Upper lobe of left lung (tissue), 6 donors: Measurements from ENCODE around the gene PCYT1A. TPM values are rescaled to one million over a fixed set of nuclear protein-coding genes. Genes with fewer than 3 reads are reported as not detected.

Source experiments
- ATAC-seq, 2 donors: fragments of 200-7000 bp; cut with Tn5 transposase; one replicate each; pipeline ENCODE4 v1.9.1; 2022; ENCODE audit warnings: mild to moderate bottlenecking in 2 of 2, moderate library complexity in 2 of 2; ENCODE audit not compliant: low FRiP score in 2 of 2
- DNase-seq, 2 donors: peaks; one replicate each; pipeline ENCODE4 v3.0.0-alpha.2; 2019 to 2020
- H3K27ac ChIP-seq, 4 donors: fragments of 200-600 bp; sonication (generic); one replicate each; pipeline ENCODE4 v1.5.1; 2016 to 2019
- H3K27me3 ChIP-seq, 4 donors: fragments of 200-600 bp; sonication (generic); one replicate each; pipeline ENCODE4 v1.5.1; 2017 to 2019
- H3K36me3 ChIP-seq, 4 donors: fragments of 200-600 bp; sonication (generic); one replicate each; pipeline ENCODE4 v1.5.1; 2016 to 2019
- H3K4me1 ChIP-seq, 4 donors: fragments of 200-600 bp; sonication (generic); one replicate each; pipeline ENCODE4 v1.5.1; 2018 to 2019
- H3K4me3 ChIP-seq, 4 donors: fragments of 200-600 bp; sonication (generic); one replicate each; pipeline ENCODE4 v1.5.1; 2017 to 2019; ENCODE audit warnings: mild to moderate bottlenecking in 2 of 4, moderate library complexity in 1 of 4
- H3K9me3 ChIP-seq, 4 donors: fragments of 200-600 bp; sonication (generic); one replicate each; pipeline ENCODE4 v1.5.1; 2018 to 2019
- CTCF ChIP-seq, 6 experiments: fragments of 450-650 bp in 4 of 6; fragments of 200-600 bp in 2 of 6; sonication (generic) in 2 of 6; IDR thresholded peaks; one replicate each; pipeline ENCODE4 v1.5.1; 2016 to 2019; ENCODE audit warnings: antibody characterized with exemption in 6 of 6
- EP300 ChIP-seq, 4 donors: sonication (generic); formaldehyde crosslinking; IDR thresholded peaks; one replicate each; pipeline ENCODE4 v1.5.1; 2017; ENCODE audit warnings: antibody characterized with exemption in 4 of 4, control low read depth in 2 of 4
- POLR2A ChIP-seq, 4 donors: fragments of 450-650 bp; IDR thresholded peaks; one replicate each; pipeline ENCODE4 v1.5.1; 2016 to 2017; ENCODE audit warnings: antibody characterized with exemption in 4 of 4, mild to moderate bottlenecking in 2 of 4
- POLR2AphosphoS5 ChIP-seq, 2 donors: sonication (generic); formaldehyde crosslinking; IDR thresholded peaks; one replicate each; pipeline ENCODE4 v1.5.1; 2017; ENCODE audit warnings: antibody characterized with exemption in 2 of 2
- WGBS, 2 donors: methylation state at CpG; one replicate each; pipeline ENCODE4 v1.1.5; 2017 to 2018; 5-methylcytosine and 5-hydroxymethylcytosine counted together
- total RNA-seq, 6 donors: library from RNA; depleted of rRNA in 4 of 6; stranded (reverse); fragments of >200 nt in 4 of 6; gene quantifications; one replicate each; pipeline versions ENCODE4 v1.1.0 to v1.2.1, GENCODE V29; 2016 to 2021
- donor health status: DM: no; HTN: no; CAD: no; lungs with moderate emphysema.
- donor health status: DM: no; HTN: yes; CAD: no; lungs with severe emphysema.

The PCYT1A gene
- total RNA-seq, result 10 to 100 TPM; 51.6 to 75.2 (median 68.5) TPM

DNA sequence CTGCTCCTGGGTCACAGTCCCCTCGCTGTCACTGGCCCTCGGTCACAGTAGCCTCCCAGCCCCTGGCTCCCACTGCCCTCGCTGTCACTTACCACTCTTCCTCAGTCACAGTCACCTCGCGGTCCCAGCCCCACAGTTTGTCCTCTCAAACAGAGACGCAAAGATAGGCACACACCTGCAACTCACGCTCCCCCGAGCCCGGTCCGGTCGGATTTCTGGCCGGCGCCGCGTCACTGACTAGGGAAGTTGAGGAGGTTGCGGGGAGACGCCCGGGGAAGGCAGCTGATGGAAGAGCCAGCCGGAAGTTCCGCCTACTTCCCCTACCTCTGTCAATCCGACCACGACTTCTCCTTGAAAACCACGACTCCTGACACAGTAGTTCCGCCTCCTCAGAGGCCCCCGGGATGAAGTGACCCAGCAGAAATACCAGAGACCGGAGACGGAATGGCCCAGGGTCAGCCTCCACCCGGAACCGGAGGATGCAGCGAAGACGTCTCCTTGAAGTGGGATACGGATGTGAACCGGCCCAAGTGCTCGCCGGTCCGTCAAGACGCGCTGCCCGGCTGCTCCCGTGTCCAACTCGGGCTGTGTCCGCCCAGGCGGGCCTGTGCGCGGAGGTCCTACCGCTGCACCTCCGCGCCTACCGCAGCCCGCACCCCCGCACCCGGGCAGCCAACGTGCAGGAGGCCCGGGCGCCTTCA lies at the start of gene PCYT1A:
TSS of gene PCYT1A (minus strand) at position 287 of the 701 bp plus-strand sequence. CDS start 17,195 bp downstream, outside the sequence.
- DNase-seq (peak; percentile 94 to 96), ATAC-seq (peak; percentile 98)
- peak within 1 kb of the TSS; percentile 62 to 93 (median 75) for H3K4me3 ChIP-seq
- no peaks in the 10 kb centered on the region for H3K27me3 ChIP-seq
- TF ChIP-seq EP300 (IDR thresholded peaks at IDR 0.05) (peak in 1 of 4 donors; percentile 3), POLR2AphosphoS5 (IDR thresholded peaks at IDR 0.05) (peak; percentile 90 to 95), POLR2A (IDR thresholded peaks at IDR 0.05) (peak in 3 of 4 donors; percentile 70 to 89 (median 74)), CTCF (IDR thresholded peaks at IDR 0.05) (peak in 1 of 6 experiments; percentile 6)
- no peaks in the 10 kb centered on the region for H3K9me3 ChIP-seq
- WGBS, 2 donors, result 0% methylated on average over 9 to 40 of the region's 55 CpGs
- H3K4me1 ChIP-seq, result peaks cover 16 to 42% (median 32%) of the 10 kb centered on the region in 4 donors
- peak within 1 kb of the TSS; percentile 93 to 97 (median 96) for H3K27ac ChIP-seq
- no peaks in the 10 kb centered on the region for H3K36me3 ChIP-seq

DNA sequence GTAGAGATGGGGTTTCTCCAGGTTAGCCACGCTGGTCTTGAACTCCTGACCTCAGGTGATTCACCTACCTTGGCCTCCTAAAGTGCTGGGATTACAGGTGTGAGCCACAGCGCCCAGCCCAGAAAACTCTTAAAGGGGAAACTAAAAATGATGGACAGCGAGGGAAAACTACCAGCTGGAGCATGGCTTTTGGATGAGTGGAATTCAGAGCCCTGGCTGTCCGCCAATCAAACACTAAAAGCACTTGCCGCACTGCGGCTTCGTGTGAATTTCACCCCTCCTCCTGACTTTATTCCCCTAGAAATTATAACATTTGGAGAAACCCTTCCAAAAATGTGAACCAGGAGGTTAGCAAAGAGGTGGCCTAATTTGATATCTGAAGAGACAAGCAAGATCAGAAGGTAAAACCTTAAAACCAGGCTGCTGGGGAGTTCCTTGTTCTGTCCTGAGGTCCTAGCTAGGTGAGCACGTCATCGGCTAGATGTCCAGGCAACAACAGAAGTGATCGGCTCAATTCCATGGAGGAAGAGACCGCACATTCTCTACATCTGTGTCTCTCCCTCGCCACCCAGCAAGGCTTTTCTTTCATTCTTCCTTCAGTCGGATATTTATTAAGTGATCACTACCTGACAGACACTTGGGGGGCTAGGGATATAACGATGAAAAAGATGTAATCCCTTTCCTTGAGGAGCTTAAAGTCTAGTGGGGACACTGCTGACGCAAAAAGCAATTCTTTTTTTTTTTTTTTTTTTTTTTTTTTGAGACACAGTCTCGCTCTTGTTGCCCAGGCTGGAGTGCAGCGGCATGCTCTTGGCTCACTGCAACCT lies 49.0 kb upstream of the PCYT1A start:
- no peak for ATAC-seq
- no peak overlapping the region for H3K27ac ChIP-seq
- no peaks in the 10 kb centered on the region for H3K4me1 ChIP-seq
- H3K4me3 ChIP-seq, result no peak overlapping the region
- no peak for TF ChIP-seq EP300 (IDR thresholded peaks at IDR 0.05)
- no peaks in the 10 kb centered on the region for H3K27me3 ChIP-seq
- WGBS, 2 donors, result 81 to 83% methylated on average over 17 of the region's 17 CpGs
- H3K36me3 ChIP-seq, result no peaks in the 10 kb centered on the region
- no peaks in the 10 kb centered on the region for H3K9me3 ChIP-seq
- no peak for DNase-seq

GRCh38 chr3:196335503-196335948 lies 48.0 kb upstream of the PCYT1A start:
- H3K4me3 ChIP-seq, result no peak overlapping the region
- no peaks in the 10 kb centered on the region for H3K4me1 ChIP-seq
- WGBS, 2 donors, result 66 to 73% methylated on average over 6 to 10 of the region's 12 CpGs
- peak in 1 of 2 donors; percentile 49 for ATAC-seq
- no peaks in the 10 kb centered on the region for H3K36me3 ChIP-seq
- no peaks in the 10 kb centered on the region for H3K9me3 ChIP-seq
- no peak for TF ChIP-seq POLR2A (IDR thresholded peaks at IDR 0.05)
- no peak for TF ChIP-seq CTCF (IDR thresholded peaks at IDR 0.05)
- DNase-seq, result peak in 1 of 2 donors; percentile 56
- no peak overlapping the region for H3K27ac ChIP-seq
- H3K27me3 ChIP-seq, result no peaks in the 10 kb centered on the region

DNA sequence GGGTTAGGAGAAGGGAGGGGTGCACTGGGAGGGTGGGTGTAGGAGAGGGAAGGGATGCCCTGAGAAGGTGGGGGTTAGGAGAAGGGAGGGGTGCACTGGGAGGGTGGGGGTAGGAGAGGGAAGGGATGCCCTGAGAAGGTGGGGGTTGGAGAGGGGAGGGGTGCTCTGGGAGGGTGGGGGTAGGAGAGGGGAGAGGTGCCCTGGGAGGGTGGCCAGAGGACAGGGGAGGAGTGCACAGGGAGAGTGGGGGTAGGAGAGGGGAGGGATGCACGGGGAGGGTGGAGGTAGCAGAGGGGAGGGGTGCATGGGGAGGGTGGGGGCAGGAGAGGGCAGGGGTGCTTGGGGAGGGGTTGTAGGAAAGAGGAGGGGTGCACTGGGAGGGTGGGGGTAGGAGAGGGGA lies 47.5 kb upstream of the PCYT1A start:
- H3K9me3 ChIP-seq, result no peaks in the 10 kb centered on the region
- no peaks in the 10 kb centered on the region for H3K36me3 ChIP-seq
- no peaks in the 10 kb centered on the region for H3K4me1 ChIP-seq
- no peaks in the 10 kb centered on the region for H3K27me3 ChIP-seq
- no peak for DNase-seq
- no CpG with 5 or more reads among the region's 1 CpG for WGBS, 2 donors
- H3K27ac ChIP-seq, result no peak overlapping the region
- no peak for TF ChIP-seq POLR2A (IDR thresholded peaks at IDR 0.05)
- TF ChIP-seq POLR2AphosphoS5 (IDR thresholded peaks at IDR 0.05), result no peak
- no peak for TF ChIP-seq CTCF (IDR thresholded peaks at IDR 0.05)
- TF ChIP-seq EP300 (IDR thresholded peaks at IDR 0.05), result no peak
- no peak overlapping the region for H3K4me3 ChIP-seq
- no peak for ATAC-seq

DNA sequence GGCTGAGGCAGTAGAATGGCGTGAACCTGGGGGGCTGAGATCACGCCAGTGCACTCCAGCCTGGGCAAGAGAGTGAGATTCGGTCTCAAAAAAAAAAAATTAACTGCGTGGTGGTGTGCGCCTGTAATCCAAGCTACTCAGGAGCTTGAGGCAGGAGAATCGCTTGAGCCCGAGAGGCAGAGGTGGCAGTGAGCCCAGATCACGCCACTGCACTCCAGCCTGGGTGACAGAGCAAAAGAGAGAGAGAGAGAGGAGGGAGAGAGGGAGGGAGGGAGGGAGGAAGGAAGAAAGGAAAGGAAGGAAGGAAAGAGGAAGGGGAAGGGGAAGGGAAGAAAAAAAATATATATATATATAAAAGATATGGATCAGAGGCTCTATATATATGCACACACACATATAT lies 44.6 kb upstream of the PCYT1A start:
- Histone ChIP-seq H3K9me3 (no peaks in the 10 kb centered on the region), H3K4me3 (no peak overlapping the region), H3K4me1 (no peaks in the 10 kb centered on the region), H3K36me3 (no peaks in the 10 kb centered on the region), H3K27ac (no peak overlapping the region), H3K27me3 (no peaks in the 10 kb centered on the region)
- DNase-seq (no peak), ATAC-seq (no peak)
- WGBS, 2 donors, result 79 to 82% methylated on average over 8 of the region's 8 CpGs
- TF ChIP-seq EP300 (IDR thresholded peaks at IDR 0.05) (no peak), POLR2A (IDR thresholded peaks at IDR 0.05) (no peak), CTCF (IDR thresholded peaks at IDR 0.05) (no peak), POLR2AphosphoS5 (IDR thresholded peaks at IDR 0.05) (no peak)
